HG03097 (cell line): Measurements from ENCODE around the gene CYB5R3.
"Not testable (repeated sequence)": the region's sequence is repeated elsewhere in the genome, so short reads cannot be mapped to it uniquely, and the experiment has no call there.

ENCODE experiments used
- ATAC-seq: cut with Tn5 transposase; IDR thresholded peaks from one replicate; pipeline ENCODE4 v1.9.1; 2021; ENCODE audit not compliant: unreplicated experiment, low FRiP score

CYB5R3 gene

GRCh38 chr22:42679691-42680090 is 30.5 kb upstream of the CYB5R3 start:
- ATAC-seq, result no peak

- ATAC-seq, result no peak
Measured at GRCh38 chr22:42678894-42679293, 29.7 kb upstream of the CYB5R3 start.

GRCh38 chr22:42677936-42678335 is 28.7 kb upstream of the CYB5R3 start:
- not testable (repeated sequence) for ATAC-seq

GRCh38 chr22:42676059-42676607 is 26.9 kb upstream of the CYB5R3 start:
- ATAC-seq, result no peak

GRCh38 chr22:42673898-42674401 is 24.8 kb upstream of the CYB5R3 start:
- no peak for ATAC-seq

GRCh38 chr22:42673071-42673470 is 23.9 kb upstream of the CYB5R3 start:
- not testable (repeated sequence) for ATAC-seq

- no peak for ATAC-seq
Measured at GRCh38 chr22:42670921-42671709, 21.9 kb upstream of the CYB5R3 start.

GRCh38 chr22:42670046-42670445 is 20.9 kb upstream of the CYB5R3 start:
- ATAC-seq, result no peak

- not testable (repeated sequence) for ATAC-seq
Measured at GRCh38 chr22:42666393-42666792, 17.2 kb upstream of the CYB5R3 start.

GRCh38 chr22:42664976-42665831 is 16.0 kb upstream of the CYB5R3 start:
- no peak for ATAC-seq

- ATAC-seq, result no peak
Measured at GRCh38 chr22:42661985-42662831, 13.0 kb upstream of the CYB5R3 start.

GRCh38 chr22:42656578-42656977 is 7.4 kb upstream of the CYB5R3 start:
- ATAC-seq, result no peak

- peak; percentile 48 for ATAC-seq
Measured at GRCh38 chr22:42655693-42656092, 6.5 kb upstream of the CYB5R3 start.

GRCh38 chr22:42654436-42655073 is 5.4 kb upstream of the CYB5R3 start:
- ATAC-seq, result no peak

GRCh38 chr22:42653999-42654398 is 4.8 kb upstream of the CYB5R3 start:
- ATAC-seq, result no peak

GRCh38 chr22:42651134-42651533 is 1.9 kb upstream of the CYB5R3 start:
- no peak for ATAC-seq

- ATAC-seq, result peak; percentile 44
Measured at GRCh38 chr22:42648368-42649245, 585 bp downstream of the CYB5R3 start.

- ATAC-seq, result no peak
Measured at GRCh38 chr22:42648017-42648367, 1.2 kb downstream of the CYB5R3 start.
